Measurements from ENCODE around the gene DDX59.
A peak's percentile ranks its signal among the peaks of the same experiment; 100 is the strongest.

The DDX59 gene

DNA sequence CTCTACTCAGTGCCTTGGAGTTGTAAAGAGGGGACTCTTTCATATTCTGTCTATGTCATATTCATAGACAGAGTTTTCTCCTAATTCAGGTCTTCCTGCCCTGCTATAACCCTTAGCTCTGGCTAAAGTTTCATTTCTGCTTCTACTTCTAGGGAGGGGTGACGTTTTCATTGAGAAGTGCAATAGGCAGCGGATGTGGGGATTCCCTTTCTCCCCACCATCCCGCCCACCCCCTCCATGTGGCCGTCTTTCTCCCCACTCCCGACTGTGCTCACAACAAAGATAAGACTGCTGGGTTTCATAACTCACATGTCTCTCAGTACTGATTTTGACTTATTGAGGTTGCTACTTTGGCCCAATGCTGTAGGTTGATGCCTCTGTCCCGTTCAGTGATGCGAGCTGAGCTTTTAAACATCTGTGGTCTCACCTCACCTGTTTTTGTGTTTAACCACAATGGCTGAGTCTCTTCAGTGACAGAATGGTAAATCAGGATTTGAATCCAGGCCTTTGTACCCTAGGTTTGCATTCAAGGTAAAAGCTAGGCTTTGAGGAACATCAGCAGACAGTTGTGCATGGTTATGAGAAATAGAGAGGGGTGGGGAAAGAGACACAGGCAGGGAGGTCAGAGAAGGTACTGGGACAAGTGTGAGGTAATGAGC is 41.4 kb downstream of the DDX59 start:
- DNase-seq = no peak

DNA sequence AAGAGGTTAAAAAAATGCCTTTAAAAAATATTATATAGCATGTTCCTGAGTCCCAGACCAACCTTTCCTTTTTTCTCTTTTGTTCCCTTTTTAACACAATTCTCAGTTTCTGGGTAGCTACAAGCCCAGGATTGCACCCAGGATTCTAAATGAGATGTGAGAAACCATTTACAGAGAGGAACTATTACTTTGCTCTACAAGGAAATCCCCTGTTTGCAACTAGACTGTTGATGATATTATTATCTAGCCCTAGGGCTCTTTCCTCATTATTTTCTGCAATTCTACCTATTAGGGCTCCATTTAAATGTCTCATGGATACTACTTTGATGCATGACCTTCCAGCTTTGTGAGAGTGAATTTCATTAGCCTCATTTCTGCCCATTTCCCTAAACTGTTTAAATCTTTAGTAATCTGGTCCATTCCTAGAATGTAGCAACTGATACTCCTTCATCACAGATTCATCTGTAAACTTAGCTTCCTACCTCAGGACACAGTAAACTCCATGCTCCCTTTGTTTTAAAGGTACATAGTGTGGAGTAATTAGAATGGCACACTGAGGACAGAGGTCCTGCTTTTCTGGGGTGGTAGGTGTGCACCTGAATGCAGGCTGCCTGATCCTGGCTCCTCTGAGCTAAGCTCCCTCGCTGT is 42.0 kb downstream of the DDX59 start:
- DNase-seq = no peak

DNA sequence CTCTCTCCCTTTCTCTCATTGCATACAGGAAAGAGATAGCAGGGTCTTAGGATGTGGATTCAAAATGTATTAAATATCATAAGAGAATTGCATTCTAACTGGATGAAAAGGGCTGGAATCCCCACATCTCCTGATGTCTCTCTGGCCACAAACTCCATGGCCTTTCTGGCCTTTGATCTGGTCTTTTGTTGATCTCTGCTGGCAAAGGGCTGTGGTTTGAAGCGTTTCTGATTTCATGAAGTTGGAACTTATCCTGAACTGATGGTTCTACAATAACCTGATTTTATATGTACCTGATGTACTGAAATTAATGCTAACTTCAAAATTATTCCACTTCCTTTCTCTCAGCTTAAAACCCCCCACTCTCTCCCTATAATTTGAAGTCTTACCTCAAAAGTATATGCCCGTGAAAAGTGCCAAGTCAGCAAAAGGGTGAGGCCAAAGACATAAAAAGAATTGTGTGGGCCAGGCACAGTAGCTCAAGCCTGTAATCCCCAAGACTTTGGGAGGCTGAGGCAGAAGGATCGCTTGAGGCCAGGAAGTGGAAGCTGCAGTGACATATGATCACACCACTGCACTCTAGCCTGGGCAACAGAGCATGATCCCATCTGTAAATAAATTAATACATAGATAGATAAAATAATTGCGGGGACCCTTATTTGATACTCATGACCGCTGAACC is 42.7 kb downstream of the DDX59 start:
- no peak for DNase-seq

DNA sequence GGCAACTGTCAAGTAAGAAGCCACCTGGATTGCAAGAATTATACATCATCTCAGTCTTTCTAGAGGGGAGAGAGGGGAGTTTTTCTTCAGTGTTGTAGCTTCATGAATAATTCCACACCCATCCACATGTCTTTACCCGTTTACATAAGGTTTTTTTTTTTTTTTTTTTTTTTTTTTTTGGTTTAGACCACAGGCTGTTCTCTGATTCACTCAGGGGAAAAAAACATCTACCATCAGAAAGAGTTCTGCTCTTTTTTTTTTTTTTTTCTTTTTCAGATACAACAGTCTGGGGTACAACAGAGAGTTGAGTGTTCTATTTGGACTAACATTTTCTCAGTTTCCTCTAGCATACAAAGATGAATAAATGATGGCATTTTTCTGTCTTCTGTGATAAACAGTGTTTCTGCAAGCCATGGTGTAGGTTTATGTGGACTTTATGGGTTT is 44.3 kb downstream of the DDX59 start:
- no peak for DNase-seq

DNA sequence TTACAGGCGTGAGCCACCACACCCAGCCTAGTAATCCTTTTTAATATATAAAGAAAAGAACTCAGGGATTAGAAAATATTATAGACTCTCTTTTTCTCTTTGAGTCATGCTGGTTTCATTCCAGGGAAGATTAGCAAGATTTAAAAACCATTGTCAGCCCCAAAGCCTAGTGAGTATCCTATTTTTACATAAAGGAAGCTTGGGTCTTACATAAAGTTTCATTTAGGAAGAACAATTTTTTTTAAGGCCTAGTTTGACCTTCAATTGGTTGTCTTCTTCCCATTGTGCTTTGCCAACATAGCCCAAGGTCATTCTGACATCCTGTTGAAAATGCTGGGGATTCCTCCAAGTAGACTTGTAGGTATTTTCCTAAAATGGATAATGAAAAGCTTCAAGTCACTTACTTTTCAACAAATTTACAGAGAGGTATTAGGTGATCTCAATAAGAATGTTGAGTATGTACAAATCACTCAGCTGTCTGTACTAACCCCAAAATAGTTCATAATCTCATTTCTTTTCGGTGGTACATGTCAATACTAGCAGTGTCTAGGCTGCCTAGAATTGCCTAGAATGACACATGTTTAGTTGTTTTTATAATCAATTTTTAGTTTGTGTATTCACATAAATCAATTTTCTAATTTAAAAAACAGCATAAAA is 44.9 kb downstream of the DDX59 start:
- DNase-seq = no peak

DNA sequence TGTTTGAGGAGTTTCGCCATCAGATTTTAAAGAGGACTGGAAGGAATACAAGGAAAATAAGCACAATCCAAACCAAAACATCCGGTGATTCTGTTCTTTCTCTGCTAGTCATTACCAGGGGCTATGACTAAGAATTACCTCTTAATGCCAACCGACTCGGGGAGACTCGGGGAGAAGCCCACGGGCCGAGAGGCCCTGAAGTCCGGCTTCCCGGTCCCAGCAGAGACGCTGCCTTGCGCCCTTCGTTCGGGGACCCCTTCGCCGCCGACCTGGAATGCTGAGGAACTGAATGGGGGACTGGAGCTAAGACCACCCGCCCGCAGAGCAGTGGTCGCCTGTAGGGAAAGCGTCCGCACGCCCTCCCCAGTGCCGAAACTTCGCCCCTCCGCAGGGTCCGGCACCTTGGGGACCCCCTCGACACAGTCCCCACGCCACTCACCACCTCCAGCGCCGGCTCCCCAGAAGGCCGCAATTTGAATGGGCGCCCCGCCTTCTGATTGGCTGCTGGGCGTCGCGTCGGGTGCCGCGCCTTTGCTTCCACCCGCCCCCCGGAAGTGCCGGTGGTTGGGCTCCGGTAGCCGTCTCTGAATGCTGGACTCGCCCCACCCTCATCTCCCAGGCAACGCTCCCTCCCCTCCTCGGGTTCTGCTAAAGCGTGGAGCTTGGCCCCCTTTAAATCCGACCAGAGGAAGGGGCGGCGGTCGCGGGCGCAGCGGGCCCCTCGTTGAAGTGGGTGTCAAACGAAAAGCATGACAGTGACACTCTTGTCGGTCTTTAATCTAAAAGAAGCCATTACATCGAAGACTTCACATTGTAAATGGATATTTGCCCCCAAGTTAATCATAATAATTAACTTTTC is 49.2 kb downstream of the DDX59 start, which contains the start of gene KIF14:
TSS of gene KIF14 (minus strand) at position 479 of the 859 bp plus-strand sequence. CDS start 2,028 bp downstream, outside the sequence.
- peak; percentile 92 to 94 for DNase-seq

DNA sequence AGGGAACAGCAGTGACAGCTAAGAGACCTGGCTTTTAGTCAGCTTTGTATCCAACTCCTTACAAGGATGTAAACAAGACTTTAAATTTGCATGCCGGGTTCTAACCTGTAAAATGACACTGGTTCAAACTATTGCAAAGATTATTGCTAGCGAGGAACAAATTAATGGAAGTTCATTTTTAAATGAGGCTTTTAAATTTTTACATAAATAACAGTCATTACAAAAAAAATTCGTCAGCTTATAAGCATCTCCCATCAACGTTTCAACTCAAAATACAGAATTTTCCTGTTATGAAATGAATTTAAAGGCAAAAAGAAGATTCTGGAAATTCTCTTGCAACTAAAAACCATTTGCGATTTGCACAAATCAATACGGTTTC is 49.8 kb downstream of the DDX59 start:
- DNase-seq = no peak

DNA sequence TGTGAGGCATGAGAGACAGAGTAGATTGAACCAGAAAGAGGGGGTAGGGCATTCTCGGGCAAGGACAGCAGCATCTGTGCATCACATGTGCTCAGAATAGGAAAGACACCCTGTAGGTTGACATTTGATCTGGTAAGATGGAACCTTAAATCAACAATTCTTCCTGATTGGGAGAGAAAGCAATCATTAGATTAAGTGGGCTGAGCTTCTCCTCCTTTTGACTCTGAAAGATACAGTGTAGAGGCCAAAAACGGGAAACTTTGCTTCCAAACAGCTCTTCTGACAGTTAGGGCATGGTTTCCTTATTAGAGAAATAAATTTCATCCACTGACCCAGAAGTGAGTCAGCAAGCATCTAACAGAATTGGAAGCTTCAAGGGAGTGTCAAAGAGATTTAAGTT is 58.9 kb downstream of the DDX59 start:
- DNase-seq = no peak

DNA sequence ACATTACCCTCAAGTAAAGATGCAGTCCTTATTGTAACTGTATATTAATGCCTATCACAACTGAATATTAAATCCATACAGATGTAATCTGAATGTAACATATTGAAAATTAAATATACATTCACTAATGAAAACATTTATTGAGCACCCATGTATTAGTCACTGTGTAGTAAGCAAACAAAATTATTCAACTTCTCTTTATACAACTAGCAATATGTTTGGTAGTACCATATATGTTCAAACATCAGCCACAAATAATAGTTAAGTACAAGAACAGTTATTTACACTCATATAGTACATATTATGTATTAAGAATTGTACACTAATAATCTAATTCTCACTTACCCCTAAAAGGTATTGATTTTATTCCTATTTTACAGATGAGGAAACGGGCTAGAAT is 67.1 kb downstream of the DDX59 start:
- DNase-seq = no peak
